Activated CD8-positive, alpha-beta memory T cell treated with anti-CD3 and anti-CD28 coated beads, Interleukin-2, amount 10 ng/mL, durations not matched to agents 7 days and 5 days (primary cell): ENCODE results near the gene SNCB. TPM values are rescaled to one million over a fixed set of nuclear protein-coding genes. Genes with fewer than 3 reads are reported as not detected.

Source experiments
- ATAC-seq: fragments of 150-1000 bp; cut with Tn5 transposase; one replicate; pipeline ENCODE4 v1.10.0; 2021; ENCODE audit warnings: moderate library complexity
- CTCF ChIA-PET: fragments of 350-600 bp; sonication (Branson Sonifier 250); formaldehyde crosslinking; loops from one replicate; lab custom pipeline; 2021; ENCODE audit warnings: antibody characterized with exemption; lab: Charles Lee
- DNase-seq: peaks from one replicate; pipeline ENCODE4 v3.0.0-alpha.2; 2020
- H3K27ac Mint-ChIP-seq: one replicate; pipeline ENCODE4 v1.8.0; 2021; ENCODE audit warnings: mild to moderate bottlenecking, mixed read lengths
- H3K27me3 Mint-ChIP-seq: one replicate; pipeline ENCODE4 v1.8.0; 2021; ENCODE audit warnings: mixed read lengths
- H3K36me3 Mint-ChIP-seq: one replicate; pipeline ENCODE4 v1.8.0; 2021; ENCODE audit warnings: mild to moderate bottlenecking, mixed read lengths
- H3K4me1 Mint-ChIP-seq: one replicate; pipeline ENCODE4 v1.8.0; 2021; ENCODE audit warnings: mixed read lengths
- H3K4me3 Mint-ChIP-seq: one replicate; pipeline ENCODE4 v1.8.0; 2021; ENCODE audit warnings: mild to moderate bottlenecking, moderate library complexity, mixed read lengths
- H3K9me3 Mint-ChIP-seq: one replicate; pipeline ENCODE4 v1.8.0; 2022; ENCODE audit warnings: low read depth, mixed read lengths
- total RNA-seq, 2 experiments: library from RNA; stranded (reverse); gene quantifications; one replicate each; pipeline ENCODE4 v1.2.3, GENCODE V29; 2021

SNCB gene
- total RNA-seq, 2 experiments from 2014 or later = not detected

DNA sequence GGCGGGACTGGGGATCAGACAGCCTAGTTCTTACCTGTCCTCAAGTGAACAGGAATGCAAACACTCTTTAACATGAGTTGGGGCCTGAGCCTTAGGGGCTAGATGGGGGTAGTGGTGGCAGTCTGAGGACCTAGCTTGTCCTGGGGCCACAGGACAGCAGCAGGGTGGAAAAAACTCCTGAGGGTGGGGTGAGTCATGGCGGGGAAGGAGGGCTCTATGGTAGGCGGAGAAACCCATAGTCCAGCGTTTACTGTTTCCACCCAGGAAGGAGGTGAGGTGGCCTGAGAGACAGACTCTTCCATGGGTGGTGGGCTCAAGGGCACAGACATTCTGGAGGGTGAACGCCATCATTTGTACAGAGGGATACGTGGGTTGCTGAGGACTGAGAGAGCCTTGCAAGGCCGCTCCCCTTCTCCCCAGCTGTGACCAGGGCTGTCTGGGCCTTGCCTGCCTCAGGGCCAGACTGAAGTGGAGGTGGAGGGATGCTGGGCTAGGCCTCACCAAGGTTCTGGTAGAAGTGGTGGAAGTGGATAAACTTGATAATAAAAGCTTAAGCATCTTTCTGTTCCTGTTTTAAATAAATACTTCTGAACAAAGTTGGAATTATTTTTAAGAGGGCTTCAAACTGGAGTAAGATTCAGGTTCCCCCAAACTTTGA, 15.8 kb upstream of the SNCB start:
- ATAC-seq (no peak), DNase-seq (no peak)
- H3K27me3 Mint-ChIP-seq = no peaks in the 10 kb centered on the region
- H3K9me3 Mint-ChIP-seq = no peaks in the 10 kb centered on the region
- no peaks in the 10 kb centered on the region for H3K36me3 Mint-ChIP-seq
- CTCF ChIA-PET = interaction anchor here (0.8 to 12.3 kb wide), 4 partner anchors 13 to 229 kb away, joined by 3 to 124 read pairs (median 4); partner anchors contain the start of gene CLTB
- peaks cover 34% of the 10 kb centered on the region for H3K4me1 Mint-ChIP-seq
- peak overlapping the region; percentile 87 for H3K27ac Mint-ChIP-seq
- H3K4me3 Mint-ChIP-seq = peak overlapping the region; percentile 86

DNA sequence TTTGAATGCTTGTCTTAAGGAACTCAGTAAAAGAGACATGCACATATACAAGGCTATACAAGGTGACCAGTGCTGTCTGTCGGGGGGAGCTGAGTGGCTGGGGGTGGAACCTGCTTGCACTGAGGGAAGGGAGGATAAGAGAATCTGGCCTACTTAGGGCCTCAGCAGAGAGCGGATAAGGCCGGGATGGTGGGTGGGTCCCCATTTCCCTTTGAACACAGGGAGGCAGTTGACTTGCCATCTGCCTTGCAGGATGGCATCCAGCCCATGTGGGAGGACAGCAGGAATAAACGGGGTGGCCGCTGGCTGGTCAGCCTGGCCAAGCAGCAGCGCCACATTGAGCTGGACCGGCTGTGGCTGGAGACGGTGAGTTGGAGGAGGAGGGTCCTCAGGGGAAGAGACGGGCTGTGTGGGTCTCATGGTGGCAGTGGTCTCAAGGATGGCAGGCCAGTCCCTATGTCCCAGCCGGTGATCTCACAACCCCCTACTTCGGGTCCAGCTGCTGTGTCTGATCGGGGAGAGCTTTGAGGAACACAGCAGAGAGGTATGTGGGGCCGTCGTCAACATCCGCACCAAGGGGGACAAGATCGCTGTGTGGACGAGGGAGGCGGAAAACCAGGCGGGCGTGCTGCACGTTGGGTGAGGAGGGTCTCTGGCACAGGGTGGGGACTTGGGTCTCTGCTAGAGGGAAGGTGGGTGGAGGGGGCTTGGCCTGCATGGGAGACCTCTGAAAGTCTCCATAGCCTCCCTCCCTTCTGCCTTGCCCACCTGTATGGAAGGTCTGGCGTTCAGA, 14.7 kb upstream of the SNCB start:
- Mint-ChIP-seq H3K9me3 (no peaks in the 10 kb centered on the region), H3K36me3 (no peaks in the 10 kb centered on the region), H3K27me3 (no peaks in the 10 kb centered on the region), H3K27ac (no peak overlapping the region), H3K4me1 (peaks cover 31% of the 10 kb centered on the region), H3K4me3 (no peak overlapping the region)
- ATAC-seq = no peak
- DNase-seq = no peak
- CTCF ChIA-PET = interaction anchor here (1.4 to 12.3 kb wide), 2 partner anchors 14 to 15 kb away, joined by 3 to 124 read pairs; partner anchors contain the start of genes EIF4E1B and SNCB

DNA sequence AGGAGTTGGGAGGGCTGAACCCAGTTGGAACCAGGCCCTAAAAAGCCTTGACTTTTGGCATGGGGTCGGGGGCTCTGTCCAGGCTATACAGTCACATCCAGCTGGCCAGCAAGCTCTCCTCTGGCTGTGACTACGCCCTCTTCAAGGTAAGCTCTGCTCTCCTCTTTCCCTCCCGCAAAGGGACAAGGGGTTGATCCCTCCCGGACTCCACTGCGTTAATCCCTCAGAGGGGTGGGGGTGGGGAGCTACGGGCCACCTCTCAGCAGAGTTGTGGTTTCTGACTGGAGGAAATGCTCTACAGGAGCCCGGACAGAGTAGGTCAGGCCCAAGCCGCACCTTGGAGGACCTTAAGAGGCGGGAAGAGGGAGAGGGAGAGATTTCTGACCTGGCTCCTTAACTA, 14.0 kb upstream of the SNCB start:
- ATAC-seq = no peak
- Mint-ChIP-seq H3K4me3 (no peak overlapping the region), H3K9me3 (no peaks in the 10 kb centered on the region), H3K36me3 (no peaks in the 10 kb centered on the region), H3K4me1 (peaks cover 26% of the 10 kb centered on the region), H3K27ac (no peak overlapping the region), H3K27me3 (no peaks in the 10 kb centered on the region)
- CTCF ChIA-PET = interaction anchor here (1.4 to 12.3 kb wide), 2 partner anchors 14 to 15 kb away, joined by 3 to 124 read pairs; partner anchors contain the start of genes EIF4E1B and SNCB
- DNase-seq = no peak

DNA sequence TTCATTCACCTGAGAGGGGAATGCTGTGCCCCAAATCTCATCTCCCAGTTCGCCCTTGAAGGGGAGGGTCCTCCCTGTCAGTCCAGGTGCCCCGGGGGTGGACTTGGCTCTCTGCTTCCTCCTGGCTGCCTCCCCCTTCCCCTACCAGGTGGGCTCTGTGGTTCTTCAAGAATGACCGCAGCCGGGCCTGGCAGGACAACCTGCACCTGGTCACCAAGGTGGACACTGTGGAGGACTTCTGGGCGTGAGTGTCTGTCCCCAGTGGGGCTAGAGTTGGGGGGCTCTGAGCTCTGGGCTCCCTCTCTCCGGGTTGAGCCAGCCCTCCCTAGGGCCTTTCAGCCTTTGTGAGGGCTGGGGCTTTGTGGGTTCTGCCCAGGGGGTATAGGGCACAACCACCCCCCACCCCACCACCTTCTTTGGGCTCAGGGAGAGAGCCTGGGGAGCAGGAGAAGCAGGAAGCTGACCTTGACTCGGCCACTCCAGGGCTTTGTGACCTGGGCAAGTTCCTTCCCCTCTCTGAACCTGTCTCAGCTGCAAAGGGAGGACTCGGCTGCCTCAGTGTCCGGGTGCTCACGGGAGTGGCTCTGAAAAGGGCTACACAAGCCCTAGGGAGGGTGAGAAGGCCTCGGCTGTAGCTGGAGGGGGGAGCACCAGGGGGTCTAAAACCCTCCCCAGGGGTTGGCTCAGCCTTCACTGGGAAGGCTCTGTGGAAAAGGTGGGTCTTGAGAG, 13.3 kb upstream of the SNCB start:
- Mint-ChIP-seq H3K9me3 (no peaks in the 10 kb centered on the region), H3K27ac (no peak overlapping the region), H3K4me3 (no peak overlapping the region), H3K4me1 (peaks cover 20% of the 10 kb centered on the region), H3K27me3 (no peaks in the 10 kb centered on the region), H3K36me3 (no peaks in the 10 kb centered on the region)
- ATAC-seq (no peak), DNase-seq (no peak)
- CTCF ChIA-PET = interaction anchor here (1.4 to 12.3 kb wide), 2 partner anchors 13 to 16 kb away, joined by 3 to 124 read pairs; partner anchors contain the start of genes EIF4E1B and SNCB

DNA sequence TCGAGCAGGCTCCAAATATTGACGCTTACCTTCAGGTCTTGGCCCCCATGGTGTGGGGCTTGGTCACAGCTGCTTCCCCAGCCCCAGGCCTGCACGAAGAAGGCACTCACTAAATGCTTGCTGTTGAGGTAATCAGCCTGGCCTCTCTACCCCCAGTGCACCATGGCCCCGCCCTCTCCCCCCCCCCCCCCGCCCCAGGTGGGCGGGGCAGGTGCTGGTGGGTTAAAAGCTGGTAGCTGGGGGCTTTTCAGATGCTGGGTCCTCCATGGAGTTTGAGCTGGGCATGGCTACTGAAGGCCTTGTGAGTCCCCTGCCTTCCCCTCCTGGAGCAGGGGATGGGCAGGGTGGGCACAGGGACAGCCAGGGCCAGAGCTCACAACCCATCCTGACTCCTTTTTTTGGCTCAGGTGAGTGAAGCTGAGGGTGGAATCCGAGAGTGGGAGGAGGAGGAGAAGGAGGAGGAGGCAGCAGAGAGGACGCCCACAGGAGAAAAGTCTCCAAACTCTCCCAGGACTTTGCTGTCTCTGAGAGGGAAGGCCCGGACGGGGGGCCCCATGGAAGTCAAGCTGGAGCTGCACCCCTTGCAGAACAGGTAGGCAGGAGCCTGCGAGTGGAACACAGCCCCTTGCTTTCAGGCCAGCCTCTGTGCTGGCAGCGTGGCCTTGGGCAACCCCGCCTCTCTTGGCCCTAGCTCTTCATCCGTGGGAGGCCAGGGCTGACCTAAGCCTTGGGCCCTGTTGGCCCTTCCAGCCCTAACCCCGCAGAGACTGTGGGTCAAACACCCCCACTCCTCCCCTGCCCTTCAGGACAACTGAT, 12.5 kb upstream of the SNCB start:
- no peak for DNase-seq
- Mint-ChIP-seq H3K36me3 (no peaks in the 10 kb centered on the region), H3K4me1 (peaks cover 13% of the 10 kb centered on the region), H3K27me3 (no peaks in the 10 kb centered on the region), H3K4me3 (no peak overlapping the region), H3K27ac (no peak overlapping the region), H3K9me3 (no peaks in the 10 kb centered on the region)
- ATAC-seq = no peak
- CTCF ChIA-PET = interaction anchor here (12.3 kb wide), 1 partner anchor 17 kb away, joined by 124 read pairs; no protein-coding TSS in a partner anchor

DNA sequence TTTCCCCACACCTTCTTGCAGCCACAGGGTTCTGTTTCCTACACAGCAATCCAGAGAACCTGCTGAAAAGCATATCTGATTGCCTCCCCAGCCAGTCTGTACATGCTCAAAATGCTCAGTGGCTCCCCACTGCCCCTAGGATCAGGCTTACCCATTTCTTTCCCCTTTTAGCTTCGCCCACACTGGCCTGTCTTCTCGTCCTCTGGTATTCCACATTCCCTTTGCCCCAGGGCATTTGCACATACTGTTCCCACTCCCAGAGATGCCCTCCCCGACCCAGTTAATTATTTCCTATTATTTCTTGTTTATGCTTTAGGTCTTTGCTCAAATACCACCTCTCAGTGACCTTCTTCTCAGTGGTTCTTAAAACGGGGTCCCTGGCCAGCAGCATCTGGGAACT, 10.3 kb upstream of the SNCB start:
- no peaks in the 10 kb centered on the region for H3K4me1 Mint-ChIP-seq
- CTCF ChIA-PET = interaction anchor here (12.3 kb wide), 1 partner anchor 19 kb away, joined by 124 read pairs; no protein-coding TSS in a partner anchor
- peaks cover 17% of the 10 kb centered on the region for H3K27me3 Mint-ChIP-seq
- no peaks in the 10 kb centered on the region for H3K36me3 Mint-ChIP-seq
- H3K9me3 Mint-ChIP-seq = no peaks in the 10 kb centered on the region
- ATAC-seq (no peak), DNase-seq (no peak)
- H3K4me3 Mint-ChIP-seq = no peak overlapping the region
- H3K27ac Mint-ChIP-seq = no peak overlapping the region

DNA sequence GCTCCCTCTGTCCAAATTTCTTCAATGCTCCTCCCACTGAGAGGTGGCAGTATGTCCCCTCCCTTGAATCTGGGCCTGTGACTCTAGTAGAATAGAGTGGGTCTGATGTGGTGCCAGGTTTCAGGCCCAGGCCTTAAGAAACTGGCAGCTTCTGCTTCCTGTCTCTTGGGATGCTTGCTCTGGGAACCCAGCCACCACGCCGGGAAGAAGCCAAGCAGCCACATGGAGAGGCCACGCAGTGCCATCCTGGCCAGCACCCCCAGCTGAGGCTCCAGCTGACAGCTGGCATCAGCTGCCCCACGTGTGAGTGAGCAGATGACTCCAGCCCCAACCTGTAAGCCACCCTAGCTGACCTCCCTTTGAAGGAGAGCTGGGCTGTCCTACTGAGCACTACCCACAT, 9.6 kb upstream of the SNCB start:
- no peak overlapping the region for H3K27ac Mint-ChIP-seq
- H3K36me3 Mint-ChIP-seq = no peaks in the 10 kb centered on the region
- no peaks in the 10 kb centered on the region for H3K9me3 Mint-ChIP-seq
- DNase-seq (no peak), ATAC-seq (no peak)
- H3K27me3 Mint-ChIP-seq = peaks cover 23% of the 10 kb centered on the region
- CTCF ChIA-PET = interaction anchor here (1.5 kb wide), 1 partner anchor 19 kb away, joined by 4 read pairs; no protein-coding TSS in a partner anchor
- H3K4me3 Mint-ChIP-seq = no peak overlapping the region
- no peaks in the 10 kb centered on the region for H3K4me1 Mint-ChIP-seq

DNA sequence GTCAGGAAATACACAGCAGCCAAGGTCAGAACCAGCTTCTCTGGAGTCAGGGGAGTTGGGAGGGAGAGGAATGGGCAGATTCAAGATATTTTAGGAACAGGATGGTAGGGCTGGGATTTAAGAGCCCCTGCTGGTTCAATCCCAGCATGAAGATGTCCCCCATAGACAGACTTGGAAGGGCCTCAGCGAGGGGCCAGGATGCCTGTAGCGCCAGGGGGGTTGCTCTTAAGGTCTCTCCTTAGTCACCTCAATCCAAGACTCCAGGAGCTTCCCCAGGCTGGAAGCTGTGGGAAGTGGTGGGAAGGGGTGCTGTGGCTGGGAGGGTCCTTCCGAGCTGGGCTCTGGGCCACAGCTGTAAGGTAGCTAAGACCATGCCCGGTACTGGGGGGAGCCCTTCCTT, 8.9 kb upstream of the SNCB start:
- Mint-ChIP-seq H3K27ac (no peak overlapping the region), H3K27me3 (peaks cover 28% of the 10 kb centered on the region), H3K36me3 (no peaks in the 10 kb centered on the region), H3K4me1 (no peaks in the 10 kb centered on the region), H3K4me3 (no peak overlapping the region), H3K9me3 (no peaks in the 10 kb centered on the region)
- no peak for ATAC-seq
- CTCF ChIA-PET = interaction anchor here (1.5 kb wide), 1 partner anchor 20 kb away, joined by 4 read pairs; no protein-coding TSS in a partner anchor
- no peak for DNase-seq

DNA sequence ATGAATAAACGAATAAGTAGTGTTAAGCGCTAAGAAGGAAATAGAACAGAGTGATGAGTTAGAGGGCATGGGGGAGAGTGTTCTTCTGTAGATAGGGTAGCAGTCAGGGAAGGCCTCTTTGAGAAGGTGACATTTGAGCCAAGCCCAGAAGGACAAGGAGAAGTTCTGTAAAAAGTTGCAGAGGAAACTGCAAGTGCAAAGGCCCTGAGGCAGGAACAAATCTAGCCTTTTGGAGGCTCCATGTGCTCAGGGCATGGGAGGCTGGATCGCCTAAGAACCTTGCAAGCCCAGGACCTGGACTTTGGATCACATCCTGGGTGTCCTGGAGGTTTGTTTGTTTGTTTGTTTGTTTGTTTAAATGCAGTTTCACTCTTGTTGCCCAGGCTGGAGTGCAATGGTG, 8.1 kb upstream of the SNCB start:
- ATAC-seq = no peak
- Mint-ChIP-seq H3K36me3 (no peaks in the 10 kb centered on the region), H3K4me1 (peaks cover 2% of the 10 kb centered on the region), H3K4me3 (no peak overlapping the region), H3K27ac (no peak overlapping the region), H3K27me3 (peaks cover 35% of the 10 kb centered on the region), H3K9me3 (no peaks in the 10 kb centered on the region)
- CTCF ChIA-PET = interaction anchor here (1.5 kb wide), 1 partner anchor 20 kb away, joined by 4 read pairs; no protein-coding TSS in a partner anchor
- no peak for DNase-seq

DNA sequence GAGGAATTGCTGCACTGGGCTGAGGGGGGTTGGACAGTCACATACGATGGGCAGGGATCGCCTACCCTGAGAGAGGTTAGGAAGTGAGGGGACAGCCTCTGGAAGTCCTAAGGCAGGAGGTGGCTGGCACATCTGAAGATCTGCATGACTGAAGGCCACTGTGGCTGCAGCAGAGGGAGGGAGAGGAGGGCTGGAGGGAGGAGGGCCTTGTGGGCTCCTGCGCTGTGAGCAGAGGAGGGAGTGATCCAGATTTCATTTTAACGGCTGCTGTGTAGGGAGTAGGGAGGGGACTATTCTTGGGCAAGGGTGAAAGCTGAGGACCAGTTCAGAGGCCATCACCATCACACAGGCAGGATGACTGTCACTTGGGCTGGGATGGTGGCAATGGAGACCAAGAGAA, 7.2 kb upstream of the SNCB start:
- no peaks in the 10 kb centered on the region for H3K36me3 Mint-ChIP-seq
- CTCF ChIA-PET = no interaction called here
- no peaks in the 10 kb centered on the region for H3K9me3 Mint-ChIP-seq
- DNase-seq (no peak), ATAC-seq (no peak)
- H3K4me1 Mint-ChIP-seq = peaks cover 2% of the 10 kb centered on the region
- H3K4me3 Mint-ChIP-seq = no peak overlapping the region
- H3K27ac Mint-ChIP-seq = no peak overlapping the region
- peaks cover 43% of the 10 kb centered on the region for H3K27me3 Mint-ChIP-seq

DNA sequence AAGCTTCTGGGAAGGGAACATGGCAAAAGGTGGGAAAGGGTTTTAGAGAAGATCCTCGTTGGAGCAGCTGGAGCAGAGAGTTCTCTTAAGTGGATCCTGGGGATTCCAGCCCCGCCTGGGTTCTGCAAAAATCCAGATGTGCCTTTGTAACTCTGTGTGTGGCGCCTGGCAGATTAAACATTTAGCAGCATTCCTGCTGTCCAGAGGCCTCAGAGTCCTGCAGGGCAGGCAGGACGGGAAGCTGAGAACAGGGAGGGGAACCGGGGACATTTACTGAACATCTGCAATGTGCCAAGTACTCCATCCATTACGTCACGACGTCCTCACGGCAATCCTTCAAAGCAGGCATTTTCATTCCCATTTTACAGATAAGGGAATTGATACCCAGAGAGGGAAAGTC, 6.1 kb upstream of the SNCB start:
- no peaks in the 10 kb centered on the region for H3K36me3 Mint-ChIP-seq
- peaks cover 2% of the 10 kb centered on the region for H3K4me1 Mint-ChIP-seq
- DNase-seq = no peak
- no peak for ATAC-seq
- H3K9me3 Mint-ChIP-seq = no peaks in the 10 kb centered on the region
- peaks cover 53% of the 10 kb centered on the region for H3K27me3 Mint-ChIP-seq
- CTCF ChIA-PET = no interaction called here
- no peak overlapping the region for H3K4me3 Mint-ChIP-seq
- no peak overlapping the region for H3K27ac Mint-ChIP-seq

DNA sequence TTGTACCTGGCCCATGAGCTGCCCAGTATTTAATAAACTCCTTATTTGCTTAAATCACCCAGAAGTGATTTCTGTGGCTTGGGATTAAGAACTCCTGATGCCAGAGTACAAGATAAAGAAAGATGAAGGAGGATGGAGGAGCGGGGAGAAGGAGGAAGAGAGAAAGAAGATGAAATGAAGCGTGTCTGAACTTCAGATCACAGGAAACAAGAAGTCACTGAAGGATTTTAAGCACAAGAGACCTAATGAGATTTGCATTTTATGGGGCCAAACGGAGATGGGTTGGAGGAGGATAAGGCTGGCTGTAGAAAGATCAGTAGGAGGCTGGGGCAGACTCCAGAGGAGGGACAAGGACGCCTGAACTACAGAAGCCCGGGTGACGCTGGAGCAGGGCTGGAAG, 3.3 kb upstream of the SNCB start:
- Mint-ChIP-seq H3K9me3 (no peaks in the 10 kb centered on the region), H3K27me3 (peaks cover 77% of the 10 kb centered on the region), H3K36me3 (no peaks in the 10 kb centered on the region), H3K4me1 (peaks cover 11% of the 10 kb centered on the region), H3K27ac (no peak overlapping the region), H3K4me3 (no peak overlapping the region)
- ATAC-seq (no peak), DNase-seq (no peak)
- CTCF ChIA-PET = interaction anchor here (2.2 kb wide), 1 partner anchor 24 kb away, joined by 5 read pairs; no protein-coding TSS in a partner anchor
